BLaER1 (cell line): ENCODE measurements around the gene RREB1.
A peak's percentile ranks its signal among the peaks of the same experiment; 100 is the strongest.
"Not testable (repeated sequence)": the region's sequence is repeated elsewhere in the genome, so short reads cannot be mapped to it uniquely, and the experiment has no call there.

Experiments used
- H3K27ac ChIP-seq: shearing (Covaris generic); formaldehyde crosslinking; 2 replicates; pipeline ENCODE4 v1.8.1; 2022
- H3K27me3 ChIP-seq: shearing (Covaris generic); formaldehyde crosslinking; 2 replicates; pipeline ENCODE4 v1.8.1; 2022
- H3K36me3 ChIP-seq: shearing (Covaris generic); formaldehyde crosslinking; 2 replicates; pipeline ENCODE4 v1.8.1; 2022
- H3K4me1 ChIP-seq: shearing (Covaris generic); formaldehyde crosslinking; 2 replicates; pipeline ENCODE4 v1.8.1; 2022
- H3K4me2 ChIP-seq: shearing (Covaris generic); formaldehyde crosslinking; 2 replicates; pipeline ENCODE4 v1.8.1; 2022
- H3K4me3 ChIP-seq: shearing (Covaris generic); formaldehyde crosslinking; 2 replicates; pipeline ENCODE4 v1.8.1; 2022
- H3K9ac ChIP-seq: shearing (Covaris generic); formaldehyde crosslinking; 2 replicates; pipeline ENCODE4 v1.8.1; 2022
- H3K9me3 ChIP-seq: shearing (Covaris generic); formaldehyde crosslinking; 2 replicates; pipeline ENCODE4 v1.8.1; 2022
- H4K20me1 ChIP-seq: shearing (Covaris generic); formaldehyde crosslinking; 2 replicates; pipeline ENCODE4 v1.8.1; 2022
- Cebpa-rat ChIP-seq: shearing (Covaris generic); IDR thresholded peaks from 2 replicates; pipeline ENCODE4 v1.8.1; 2022

The RREB1 gene

GRCh38 chr6:7268362-7268761 is 160.6 kb downstream of the RREB1 start:
- H3K27ac ChIP-seq, result no peak overlapping the region
- no peak overlapping the region for H3K9ac ChIP-seq
- no peaks in the 10 kb centered on the region for H3K9me3 ChIP-seq
- peaks cover 12% of the 10 kb centered on the region for H3K4me1 ChIP-seq
- no peaks in the 10 kb centered on the region for H3K27me3 ChIP-seq
- no peaks in the 10 kb centered on the region for H3K36me3 ChIP-seq
- no peak overlapping the region for H3K4me3 ChIP-seq
- TF ChIP-seq Cebpa-rat, result no peak
- H3K4me2 ChIP-seq, result no peak overlapping the region
- no peaks in the 10 kb centered on the region for H4K20me1 ChIP-seq

- no peaks in the 10 kb centered on the region for H3K9me3 ChIP-seq
- H3K4me2 ChIP-seq, result no peak overlapping the region
- H3K27ac ChIP-seq, result no peak overlapping the region
- H3K9ac ChIP-seq, result no peak overlapping the region
- H3K4me3 ChIP-seq, result no peak overlapping the region
- no peaks in the 10 kb centered on the region for H3K27me3 ChIP-seq
- peaks cover 16% of the 10 kb centered on the region for H3K4me1 ChIP-seq
- H3K36me3 ChIP-seq, result no peaks in the 10 kb centered on the region
- no peaks in the 10 kb centered on the region for H4K20me1 ChIP-seq
- TF ChIP-seq Cebpa-rat, result no peak
Measured at GRCh38 chr6:7268816-7269555, 161.2 kb downstream of the RREB1 start.

DNA sequence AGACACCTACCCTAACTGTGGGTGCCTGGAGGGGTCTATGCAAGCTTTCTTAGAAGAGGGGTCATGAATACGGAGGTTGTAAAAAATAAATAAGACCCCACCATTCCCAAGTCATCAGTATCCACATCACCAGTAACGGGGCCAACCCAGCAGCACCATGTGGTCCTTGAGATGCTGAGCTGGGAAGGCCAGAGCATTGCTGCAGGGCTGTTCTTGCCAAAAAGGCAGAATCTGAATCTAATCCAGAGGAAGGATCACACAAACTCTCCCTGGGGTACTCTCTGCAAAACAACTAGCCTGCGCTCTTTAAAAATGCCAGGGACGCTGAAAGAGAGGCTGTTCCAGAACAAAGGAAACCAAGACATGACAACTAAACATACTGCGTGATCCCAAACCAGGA is 162.1 kb downstream of the RREB1 start:
- Histone ChIP-seq H3K4me3 (no peak overlapping the region), H3K4me1 (peaks cover 17% of the 10 kb centered on the region)

DNA sequence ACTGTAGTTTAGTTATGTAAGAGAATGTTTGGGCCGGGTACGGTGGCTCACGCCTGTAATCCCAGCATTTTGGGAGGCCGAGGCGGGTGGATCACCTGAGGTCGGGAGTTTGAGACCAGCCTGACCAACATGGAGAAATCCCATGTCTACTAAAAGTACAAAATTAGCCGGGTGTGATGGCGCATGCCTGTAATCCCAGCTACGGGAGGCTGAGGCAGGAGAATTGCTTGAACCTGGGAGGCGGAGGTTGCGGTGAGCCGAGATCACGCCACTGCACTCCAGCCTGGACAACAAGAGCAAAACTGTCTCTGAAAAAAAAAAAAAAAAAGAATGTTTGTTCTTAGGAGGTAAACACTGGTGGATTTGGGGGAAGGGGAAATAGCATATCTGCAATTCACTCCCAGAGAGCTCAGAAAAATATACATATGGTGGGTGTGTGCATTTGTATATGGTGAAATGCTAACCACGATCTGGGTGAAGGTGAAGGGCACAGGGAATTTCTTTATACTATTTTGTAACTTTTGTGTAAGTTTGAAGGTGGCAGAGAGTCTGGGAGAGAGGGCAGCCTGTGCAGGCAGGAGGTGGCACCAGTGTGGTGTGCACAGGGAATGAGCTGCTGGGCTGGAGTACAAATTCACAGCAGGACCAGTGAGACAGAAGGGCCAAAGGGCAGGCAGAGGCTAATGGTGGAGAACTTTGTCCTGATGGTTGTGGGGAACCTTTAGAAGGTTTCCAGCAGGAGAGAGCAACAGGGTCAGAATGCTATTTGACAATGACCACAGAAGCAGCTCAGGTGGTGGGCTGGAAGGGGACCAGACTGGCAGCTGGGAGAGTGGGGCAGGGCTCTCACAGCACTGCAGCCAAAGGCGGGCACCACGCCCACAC is 162.8 kb downstream of the RREB1 start:
- H3K27me3 ChIP-seq, result no peaks in the 10 kb centered on the region
- H3K4me2 ChIP-seq, result no peak overlapping the region
- H3K4me1 ChIP-seq, result peaks cover 17% of the 10 kb centered on the region
- H3K27ac ChIP-seq, result no peak overlapping the region
- H4K20me1 ChIP-seq, result no peaks in the 10 kb centered on the region
- no peaks in the 10 kb centered on the region for H3K36me3 ChIP-seq
- no peaks in the 10 kb centered on the region for H3K9me3 ChIP-seq
- TF ChIP-seq Cebpa-rat, result no peak
- H3K4me3 ChIP-seq, result no peak overlapping the region
- no peak overlapping the region for H3K9ac ChIP-seq

More for the DNA sequence above, 162.1 kb downstream of the RREB1 start:
- no peak for TF ChIP-seq Cebpa-rat
- Histone ChIP-seq H3K4me2 (no peak overlapping the region), H3K27me3 (no peaks in the 10 kb centered on the region), H3K36me3 (no peaks in the 10 kb centered on the region), H3K27ac (no peak overlapping the region), H3K9ac (no peak overlapping the region), H4K20me1 (no peaks in the 10 kb centered on the region), H3K9me3 (no peaks in the 10 kb centered on the region)

- TF ChIP-seq Cebpa-rat, result no peak
- Histone ChIP-seq H3K9me3 (no peaks in the 10 kb centered on the region), H3K4me3 (no peak overlapping the region), H3K27ac (no peak overlapping the region), H4K20me1 (no peaks in the 10 kb centered on the region), H3K36me3 (no peaks in the 10 kb centered on the region), H3K4me1 (peaks cover 16% of the 10 kb centered on the region), H3K27me3 (no peaks in the 10 kb centered on the region), H3K4me2 (no peak overlapping the region), H3K9ac (no peak overlapping the region)
Measured at GRCh38 chr6:7271205-7271534, 163.4 kb downstream of the RREB1 start.

DNA sequence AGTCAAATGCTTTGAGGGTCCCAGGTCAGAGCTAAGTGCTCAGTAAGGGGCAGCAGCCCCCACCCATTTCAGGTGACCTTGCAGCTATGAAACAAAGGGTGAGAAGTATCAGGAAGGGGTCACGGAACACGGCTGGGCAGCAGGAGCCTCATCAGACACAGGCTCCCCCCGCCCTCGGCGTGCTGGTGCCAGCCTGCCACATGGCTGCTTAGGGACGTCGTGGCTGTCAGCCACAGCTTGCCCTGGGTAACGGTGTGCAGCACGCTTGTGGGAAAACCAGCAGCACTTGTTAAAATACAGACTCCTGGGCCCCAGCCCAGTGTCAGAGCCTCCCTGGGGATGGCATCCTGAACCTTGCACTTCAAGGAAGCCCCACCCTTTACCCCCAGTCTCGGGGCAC is 165.9 kb downstream of the RREB1 start:
- no peak for TF ChIP-seq Cebpa-rat
- H3K4me1 ChIP-seq, result peaks cover 32% of the 10 kb centered on the region
- no peaks in the 10 kb centered on the region for H4K20me1 ChIP-seq
- H3K4me3 ChIP-seq, result no peak overlapping the region
- no peaks in the 10 kb centered on the region for H3K9me3 ChIP-seq
- H3K4me2 ChIP-seq, result peak overlapping the region; percentile 54
- H3K27me3 ChIP-seq, result no peaks in the 10 kb centered on the region
- no peaks in the 10 kb centered on the region for H3K36me3 ChIP-seq
- no peak overlapping the region for H3K27ac ChIP-seq
- H3K9ac ChIP-seq, result no peak overlapping the region

GRCh38 chr6:7274525-7274924 is 166.8 kb downstream of the RREB1 start:
- not testable (repeated sequence) for H3K4me2 ChIP-seq, H3K9ac ChIP-seq, H3K9me3 ChIP-seq, H3K4me3 ChIP-seq, H3K36me3 ChIP-seq, H3K27me3 ChIP-seq, H4K20me1 ChIP-seq, H3K27ac ChIP-seq
- H3K4me1 ChIP-seq, result peaks cover 35% of the 10 kb centered on the region

- Histone ChIP-seq H3K9me3 (no peaks in the 10 kb centered on the region), H3K27me3 (no peaks in the 10 kb centered on the region), H3K4me1 (peaks cover 35% of the 10 kb centered on the region), H4K20me1 (no peaks in the 10 kb centered on the region), H3K4me3 (no peak overlapping the region), H3K36me3 (no peaks in the 10 kb centered on the region), H3K27ac (no peak overlapping the region), H3K4me2 (0 out of 2 replicates have a peak overlapping the region, but pooled peaks have one; percentile 63), H3K9ac (no peak overlapping the region)
- no peak for TF ChIP-seq Cebpa-rat
Measured at GRCh38 chr6:7276199-7276524, 168.4 kb downstream of the RREB1 start.

GRCh38 chr6:7282097-7282906 is 174.5 kb downstream of the RREB1 start:
- H3K4me3 ChIP-seq, result no peak overlapping the region
- peaks cover 34% of the 10 kb centered on the region for H3K4me1 ChIP-seq
- peaks cover 34% of the 10 kb centered on the region for H3K36me3 ChIP-seq
- H3K4me2 ChIP-seq, result peak overlapping the region; percentile 61
- no peak for TF ChIP-seq Cebpa-rat
- no peaks in the 10 kb centered on the region for H3K9me3 ChIP-seq
- H3K27ac ChIP-seq, result peak overlapping the region; percentile 43
- H4K20me1 ChIP-seq, result no peaks in the 10 kb centered on the region
- no peak overlapping the region for H3K9ac ChIP-seq
- no peaks in the 10 kb centered on the region for H3K27me3 ChIP-seq

DNA sequence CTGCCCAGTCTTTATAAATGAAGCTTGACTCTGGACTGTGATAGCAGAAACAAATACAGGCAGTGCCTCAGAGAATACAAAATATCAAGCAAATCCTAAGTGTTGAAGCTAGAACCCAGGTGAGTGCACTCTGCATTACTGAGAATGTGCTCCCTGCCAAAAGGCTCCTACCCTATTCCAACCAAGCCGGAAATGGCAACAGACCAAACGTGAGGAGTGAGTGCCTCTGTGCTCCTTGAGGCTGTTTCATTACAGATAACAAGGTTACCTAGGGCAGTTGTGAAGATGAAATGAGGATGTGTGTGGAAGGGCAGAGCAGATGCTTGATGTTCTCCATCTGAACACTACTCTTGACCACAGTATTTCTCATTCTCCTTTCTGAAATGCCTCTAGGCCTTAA is 175.9 kb downstream of the RREB1 start:
- no peaks in the 10 kb centered on the region for H4K20me1 ChIP-seq
- H3K4me2 ChIP-seq, result no peak overlapping the region
- no peak for TF ChIP-seq Cebpa-rat
- peaks cover 44% of the 10 kb centered on the region for H3K36me3 ChIP-seq
- no peak overlapping the region for H3K27ac ChIP-seq
- H3K9me3 ChIP-seq, result no peaks in the 10 kb centered on the region
- no peak overlapping the region for H3K9ac ChIP-seq
- H3K4me1 ChIP-seq, result peaks cover 33% of the 10 kb centered on the region
- H3K27me3 ChIP-seq, result no peaks in the 10 kb centered on the region
- no peak overlapping the region for H3K4me3 ChIP-seq
